Mesothelial cell of epicardium (in vitro differentiated cells): ENCODE results near the gene MYO16. TPM values are rescaled to one million over a fixed set of nuclear protein-coding genes. Genes with fewer than 3 reads are reported as not detected.

Experiments used
- DNase-seq, 2 experiments: peaks; one replicate each; pipeline ENCODE4 v3.0.0; 2021; ENCODE audit warnings: low spot score in 2 of 2; ENCODE audit not compliant: unreplicated experiment in 2 of 2
- H3K27ac Mint-ChIP-seq: 2 replicates; pipeline ENCODE4 v1.8.0; 2021; ENCODE audit warnings: mixed read lengths
- H3K27me3 Mint-ChIP-seq: 2 replicates; pipeline ENCODE4 v1.8.0; 2021; ENCODE audit warnings: low read depth, mixed read lengths
- H3K36me3 Mint-ChIP-seq: 2 replicates; pipeline ENCODE4 v1.8.0; 2021; ENCODE audit warnings: mixed read lengths
- H3K4me1 Mint-ChIP-seq: 2 replicates; pipeline ENCODE4 v1.8.0; 2021; ENCODE audit warnings: mixed read lengths
- H3K4me3 Mint-ChIP-seq: 2 replicates; pipeline ENCODE4 v1.8.0; 2021; ENCODE audit warnings: mild to moderate bottlenecking, moderate library complexity, mixed read lengths
- H3K9me3 Mint-ChIP-seq: 2 replicates; pipeline ENCODE4 v1.8.0; 2021; ENCODE audit warnings: mixed read lengths
- CTCF ChIP-seq: fragments of 200-600 bp; sonication (generic); IDR thresholded peaks from one replicate; pipeline ENCODE4 v1.5.0; 2021; ENCODE audit warnings: antibody characterized with exemption; ENCODE audit not compliant: unreplicated experiment
- total RNA-seq: library from RNA; stranded (reverse); gene quantifications from 3 replicates; pipeline ENCODE4 v1.2.1, GENCODE V29; 2021

The MYO16 gene
- total RNA-seq, 1 donor from 2014 or later: 0.07 TPM

GRCh38 chr13:109072505-109072904 is 443.1 kb downstream of the MYO16 start:
- no peaks in the 10 kb centered on the region for H3K36me3 Mint-ChIP-seq

GRCh38 chr13:109074436-109074835 is 445.0 kb downstream of the MYO16 start:
- no peak overlapping the region for H3K27ac Mint-ChIP-seq

More at GRCh38 chr13:109072505-109072904, 443.1 kb downstream of the MYO16 start:
- no peak overlapping the region for H3K27ac Mint-ChIP-seq
- no peak for TF ChIP-seq CTCF
- H3K4me1 Mint-ChIP-seq: no peaks in the 10 kb centered on the region
- peaks cover 8% of the 10 kb centered on the region for H3K9me3 Mint-ChIP-seq
- peaks cover 4% of the 10 kb centered on the region for H3K27me3 Mint-ChIP-seq
- DNase-seq: no peak
- no peak overlapping the region for H3K4me3 Mint-ChIP-seq

GRCh38 chr13:109074853-109075252 is 445.4 kb downstream of the MYO16 start:
- no peak for TF ChIP-seq CTCF
- Mint-ChIP-seq H3K4me1 (no peaks in the 10 kb centered on the region), H3K4me3 (no peak overlapping the region), H3K9me3 (peaks cover 7% of the 10 kb centered on the region), H3K27me3 (peaks cover 10% of the 10 kb centered on the region), H3K27ac (no peak overlapping the region), H3K36me3 (no peaks in the 10 kb centered on the region)
- DNase-seq: no peak

More at GRCh38 chr13:109074436-109074835, 445.0 kb downstream of the MYO16 start:
- Mint-ChIP-seq H3K9me3 (peaks cover 7% of the 10 kb centered on the region), H3K4me3 (no peak overlapping the region), H3K36me3 (no peaks in the 10 kb centered on the region), H3K27me3 (peaks cover 10% of the 10 kb centered on the region), H3K4me1 (no peaks in the 10 kb centered on the region)
- no peak for TF ChIP-seq CTCF
- DNase-seq: no peak

- peaks cover 31% of the 10 kb centered on the region for H3K27me3 Mint-ChIP-seq
- peaks cover 11% of the 10 kb centered on the region for H3K9me3 Mint-ChIP-seq
- DNase-seq: no peak
- H3K4me3 Mint-ChIP-seq: no peak overlapping the region
- H3K4me1 Mint-ChIP-seq: no peaks in the 10 kb centered on the region
- H3K27ac Mint-ChIP-seq: no peak overlapping the region
- no peaks in the 10 kb centered on the region for H3K36me3 Mint-ChIP-seq
- no peak for TF ChIP-seq CTCF
Measured at GRCh38 chr13:109087916-109088623, 458.7 kb downstream of the MYO16 start.

GRCh38 chr13:109088624-109088917 is 459.2 kb downstream of the MYO16 start:
- Mint-ChIP-seq H3K36me3 (no peaks in the 10 kb centered on the region), H3K4me3 (no peak overlapping the region), H3K9me3 (peaks cover 11% of the 10 kb centered on the region), H3K4me1 (no peaks in the 10 kb centered on the region), H3K27me3 (peaks cover 28% of the 10 kb centered on the region), H3K27ac (no peak overlapping the region)
- no peak for TF ChIP-seq CTCF
- DNase-seq: no peak
